Mesendoderm (in vitro differentiated cells): Measurements from ENCODE around the gene MFSD12. TPM values are rescaled to one million over a fixed set of nuclear protein-coding genes. Genes with fewer than 3 reads are reported as not detected.

Experiments used
- DNase-seq: peaks from one replicate; pipeline ENCODE4 v3.0.0; 2013
- H2AK5ac ChIP-seq: 2 replicates; pipeline ENCODE4 v1.6.1; 2013; ENCODE audit warnings: low read length, inconsistent platforms
- H2BK120ac ChIP-seq: 2 replicates; pipeline ENCODE4 v1.6.1; 2013; ENCODE audit warnings: low read depth, mild to moderate bottlenecking, low read length, moderate library complexity, mixed read lengths
- H2BK15ac ChIP-seq: replicated peaks from 2 replicates; pipeline ENCODE4 v1.6.1; 2013; ENCODE audit warnings: low read depth, mild to moderate bottlenecking, moderate library complexity
- H2BK5ac ChIP-seq: 2 replicates; pipeline ENCODE4 v1.6.1; 2013; ENCODE audit warnings: low read length, inconsistent platforms
- H3K18ac ChIP-seq: 2 replicates; pipeline ENCODE4 v1.6.1; 2013; ENCODE audit warnings: mild to moderate bottlenecking, low read length, mixed read lengths
- H3K23ac ChIP-seq: one replicate; pipeline ENCODE4 v1.6.1; 2013; ENCODE audit warnings: low read length
- H3K27ac ChIP-seq: 2 replicates; pipeline ENCODE4 v1.5.1; 2013; ENCODE audit warnings: low read depth, mild to moderate bottlenecking, inconsistent platforms, low read length, moderate library complexity
- H3K27me3 ChIP-seq: 2 replicates; pipeline ENCODE4 v1.6.1; 2013; ENCODE audit warnings: low read length, control low read depth, mild to moderate bottlenecking, inconsistent platforms; ENCODE audit not compliant: insufficient read depth, poor library complexity
- H3K36me3 ChIP-seq: 2 replicates; pipeline ENCODE4 v1.6.1; 2013; ENCODE audit warnings: low read length, inconsistent platforms; ENCODE audit not compliant: control insufficient read depth, insufficient read depth
- H3K4ac ChIP-seq: one replicate; pipeline ENCODE4 v1.6.1; 2013; ENCODE audit warnings: low read depth, mild to moderate bottlenecking, low read length, moderate library complexity
- H3K4me1 ChIP-seq: 2 replicates; pipeline ENCODE4 v1.6.1; 2013; ENCODE audit warnings: low read depth, low read length, inconsistent platforms; ENCODE audit not compliant: control insufficient read depth
- H3K4me2 ChIP-seq: 2 replicates; pipeline ENCODE4 v1.6.1; 2013; ENCODE audit warnings: low read length
- H3K4me3 ChIP-seq: 2 replicates; pipeline ENCODE4 v1.5.1; 2013; ENCODE audit warnings: mild to moderate bottlenecking, low read length
- H3K56ac ChIP-seq: one replicate; pipeline ENCODE4 v1.6.1; 2013; ENCODE audit warnings: low read length
- H3K79me1 ChIP-seq: 2 replicates; pipeline ENCODE4 v1.6.1; 2013; ENCODE audit warnings: low read length, inconsistent platforms
- H3K79me2 ChIP-seq: 2 replicates; pipeline ENCODE4 v1.6.1; 2013; ENCODE audit warnings: mild to moderate bottlenecking, low read length; ENCODE audit not compliant: control insufficient read depth, insufficient read depth
- H3K9ac ChIP-seq: 2 replicates; pipeline ENCODE4 v1.6.1; 2013; ENCODE audit warnings: low read length, inconsistent platforms
- H4K5ac ChIP-seq: one replicate; pipeline ENCODE4 v1.6.1; 2013; ENCODE audit warnings: low read length
- H4K8ac ChIP-seq: one replicate; pipeline ENCODE4 v1.6.1; 2013; ENCODE audit warnings: low read depth, mild to moderate bottlenecking, control low read depth, low read length, moderate library complexity
- WGBS: extraction: QIAGEN DNeasy Blood & Tissue Kit; methylation state at CpG from one replicate; pipeline ENCODE4 v1.1.7; 2013; ENCODE audit warnings: low lambda C conversion rate, missing lambda C conversion rate; ENCODE audit not compliant: insufficient coverage; ENCODE audit errors: extremely low coverage; 5-methylcytosine and 5-hydroxymethylcytosine counted together
- polyA plus RNA-seq, 2 experiments: library from polyadenylated mRNA; stranded (reverse); fragments of 200-250 nt; gene quantifications; one replicate each; pipeline ENCODE4 v1.2.3, GENCODE V29; 2013

MFSD12 gene
- 24.0 TPM for polyA plus RNA-seq (2013, experiment 1 of 2)
- 23.7 TPM for polyA plus RNA-seq (2013, experiment 2 of 2)

- H3K36me3 ChIP-seq: no peaks in the 10 kb centered on the region
- no peak within 1 kb of the TSS for H2BK5ac ChIP-seq
- peak within 1 kb of the TSS; percentile 91 for H3K4me2 ChIP-seq
- peak; percentile 94 for DNase-seq
- H2AK5ac ChIP-seq: no peak within 1 kb of the TSS
- H2BK15ac ChIP-seq: no peak within 1 kb of the TSS
- H3K4me1 ChIP-seq: no peaks in the 10 kb centered on the region
- no peak within 1 kb of the TSS for H3K27ac ChIP-seq
- peak within 1 kb of the TSS; percentile 85 for H3K4me3 ChIP-seq
- H3K79me2 ChIP-seq: no peaks in the 10 kb centered on the region
- no peak within 1 kb of the TSS for H4K5ac ChIP-seq
- no CpG with 5 or more reads among the region's 81 CpGs for WGBS
- H3K9ac ChIP-seq: peak within 1 kb of the TSS; percentile 90
- peak within 1 kb of the TSS; percentile 55 for H3K18ac ChIP-seq
- H3K79me1 ChIP-seq: peaks cover 6% of the 10 kb centered on the region
- H3K27me3 ChIP-seq: no peaks in the 10 kb centered on the region
- H3K56ac ChIP-seq: peak within 1 kb of the TSS; percentile 96
- no peak within 1 kb of the TSS for H4K8ac ChIP-seq
- peak within 1 kb of the TSS; percentile 33 for H2BK120ac ChIP-seq
- no peak within 1 kb of the TSS for H3K23ac ChIP-seq
- H3K4ac ChIP-seq: no peak within 1 kb of the TSS
These were observed at the start of gene MFSD12 for GRCh38 chr19:3557461-3558248. Gene MFSD12 (minus strand): TSS chr19:3557586. CDS start chr19:3557403, 183 bp downstream.

- Histone ChIP-seq H3K4me3 (no peak within 1 kb of the TSS), H2BK120ac (no peak within 1 kb of the TSS), H2AK5ac (no peak within 1 kb of the TSS), H2BK15ac (no peak within 1 kb of the TSS), H4K8ac (no peak within 1 kb of the TSS), H3K56ac (peak within 1 kb of the TSS; percentile 89), H2BK5ac (no peak within 1 kb of the TSS), H3K4ac (peak within 1 kb of the TSS; percentile 22), H3K23ac (no peak within 1 kb of the TSS), H3K4me1 (peaks cover 4% of the 10 kb centered on the region), H3K9ac (peak within 1 kb of the TSS; percentile 63), H3K27me3 (no peaks in the 10 kb centered on the region), H3K18ac (peak within 1 kb of the TSS; percentile 15), H3K4me2 (peak within 1 kb of the TSS; percentile 84), H3K27ac (no peak within 1 kb of the TSS), H3K79me2 (no peaks in the 10 kb centered on the region), H3K79me1 (no peaks in the 10 kb centered on the region), H4K5ac (no peak within 1 kb of the TSS), H3K36me3 (peaks cover 1% of the 10 kb centered on the region)
- peak; percentile 49 for DNase-seq
- no CpG with 5 or more reads among the region's 46 CpGs for WGBS
These were observed 49.4 kb upstream of the MFSD12 start, which contains the start of gene TBXA2R for GRCh38 chr19:3606690-3607289. Gene TBXA2R (minus strand): TSS chr19:3606875. CDS start chr19:3600634, 6,241 bp downstream.

GRCh38 chr19:3606174-3606689 is 48.8 kb upstream of the MFSD12 start:
- Histone ChIP-seq H2BK120ac (no peak overlapping the region), H3K36me3 (no peaks in the 10 kb centered on the region), H3K79me1 (no peaks in the 10 kb centered on the region), H3K27me3 (no peaks in the 10 kb centered on the region), H3K4me1 (peaks cover 4% of the 10 kb centered on the region), H2BK15ac (no peak overlapping the region), H3K9ac (peak overlapping the region; percentile 20), H2AK5ac (no peak overlapping the region), H4K5ac (no peak overlapping the region), H3K18ac (peak overlapping the region; percentile 15), H3K27ac (no peak overlapping the region), H2BK5ac (no peak overlapping the region), H3K4me2 (peak overlapping the region; percentile 37), H3K56ac (peak overlapping the region; percentile 89), H4K8ac (no peak overlapping the region), H3K23ac (no peak overlapping the region), H3K79me2 (no peaks in the 10 kb centered on the region), H3K4ac (no peak overlapping the region), H3K4me3 (no peak overlapping the region)
- no CpG with 5 or more reads among the region's 35 CpGs for WGBS
- peak; percentile 34 for DNase-seq

- no peak overlapping the region for H3K4me3 ChIP-seq
- no peak overlapping the region for H4K8ac ChIP-seq
- no peak overlapping the region for H2BK15ac ChIP-seq
- no peak overlapping the region for H3K18ac ChIP-seq
- H3K27me3 ChIP-seq: no peaks in the 10 kb centered on the region
- H3K4ac ChIP-seq: no peak overlapping the region
- no peak overlapping the region for H3K23ac ChIP-seq
- DNase-seq: no peak
- no peak overlapping the region for H4K5ac ChIP-seq
- H3K4me1 ChIP-seq: peaks cover 4% of the 10 kb centered on the region
- no peak overlapping the region for H2BK5ac ChIP-seq
- no peaks in the 10 kb centered on the region for H3K79me2 ChIP-seq
- no peak overlapping the region for H2AK5ac ChIP-seq
- WGBS: no CpG with 5 or more reads among the region's 5 CpGs
- no peaks in the 10 kb centered on the region for H3K36me3 ChIP-seq
- no peak overlapping the region for H3K4me2 ChIP-seq
- H3K27ac ChIP-seq: no peak overlapping the region
- no peaks in the 10 kb centered on the region for H3K79me1 ChIP-seq
- H2BK120ac ChIP-seq: no peak overlapping the region
- H3K9ac ChIP-seq: peak overlapping the region; percentile 20
- H3K56ac ChIP-seq: no peak overlapping the region
These were observed 48.4 kb upstream of the MFSD12 start for GRCh38 chr19:3605770-3606169.

- no peak overlapping the region for H2AK5ac ChIP-seq
- H2BK120ac ChIP-seq: no peak overlapping the region
- no peaks in the 10 kb centered on the region for H3K27me3 ChIP-seq
- H4K8ac ChIP-seq: no peak overlapping the region
- DNase-seq: no peak
- H3K4me3 ChIP-seq: no peak overlapping the region
- no peak overlapping the region for H3K56ac ChIP-seq
- no CpG with 5 or more reads among the region's 3 CpGs for WGBS
- no peak overlapping the region for H2BK15ac ChIP-seq
- no peak overlapping the region for H3K4me2 ChIP-seq
- H3K4me1 ChIP-seq: peaks cover 4% of the 10 kb centered on the region
- H3K4ac ChIP-seq: no peak overlapping the region
- no peak overlapping the region for H3K23ac ChIP-seq
- no peak overlapping the region for H3K27ac ChIP-seq
- H2BK5ac ChIP-seq: no peak overlapping the region
- H3K79me2 ChIP-seq: no peaks in the 10 kb centered on the region
- H3K36me3 ChIP-seq: no peaks in the 10 kb centered on the region
- no peak overlapping the region for H3K9ac ChIP-seq
- no peak overlapping the region for H4K5ac ChIP-seq
- H3K79me1 ChIP-seq: no peaks in the 10 kb centered on the region
- H3K18ac ChIP-seq: no peak overlapping the region
These were observed 48.0 kb upstream of the MFSD12 start for GRCh38 chr19:3605361-3605760.
